Measurements from ENCODE around the gene AK6. TPM values are rescaled to one million over a fixed set of nuclear protein-coding genes. Genes with fewer than 3 reads are reported as not detected.
"Not testable (repeated sequence)": the region's sequence is repeated elsewhere in the genome, so short reads cannot be mapped to it uniquely, and the experiment has no call there.

AK6 gene
- total RNA-seq, 2 donors from 2014 or later: 21.3 to 33.0 TPM

GRCh38 chr5:69372394-69372793 lies 3.1 kb upstream of the AK6 start:
- TF ChIP-seq, protein P1, sequence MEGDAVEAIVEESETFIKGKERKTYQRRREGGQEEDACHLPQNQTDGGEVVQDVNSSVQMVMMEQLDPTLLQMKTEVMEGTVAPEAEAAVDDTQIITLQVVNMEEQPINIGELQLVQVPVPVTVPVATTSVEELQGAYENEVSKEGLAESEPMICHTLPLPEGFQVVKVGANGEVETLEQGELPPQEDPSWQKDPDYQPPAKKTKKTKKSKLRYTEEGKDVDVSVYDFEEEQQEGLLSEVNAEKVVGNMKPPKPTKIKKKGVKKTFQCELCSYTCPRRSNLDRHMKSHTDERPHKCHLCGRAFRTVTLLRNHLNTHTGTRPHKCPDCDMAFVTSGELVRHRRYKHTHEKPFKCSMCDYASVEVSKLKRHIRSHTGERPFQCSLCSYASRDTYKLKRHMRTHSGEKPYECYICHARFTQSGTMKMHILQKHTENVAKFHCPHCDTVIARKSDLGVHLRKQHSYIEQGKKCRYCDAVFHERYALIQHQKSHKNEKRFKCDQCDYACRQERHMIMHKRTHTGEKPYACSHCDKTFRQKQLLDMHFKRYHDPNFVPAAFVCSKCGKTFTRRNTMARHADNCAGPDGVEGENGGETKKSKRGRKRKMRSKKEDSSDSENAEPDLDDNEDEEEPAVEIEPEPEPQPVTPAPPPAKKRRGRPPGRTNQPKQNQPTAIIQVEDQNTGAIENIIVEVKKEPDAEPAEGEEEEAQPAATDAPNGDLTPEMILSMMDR (IDR thresholded peaks at IDR 0.05): no peak
- no peak for TF ChIP-seq POLR2AphosphoS5 (IDR thresholded peaks at IDR 0.05)
- TF ChIP-seq POLR2A (IDR thresholded peaks at IDR 0.05): no peak
- H3K9me3 ChIP-seq: no peaks in the 10 kb centered on the region
- no peak overlapping the region for H3K27ac ChIP-seq
- intact Hi-C loops (cut with DNase I): no loop called here
- H3K36me3 ChIP-seq: no peaks in the 10 kb centered on the region
- no peak overlapping the region for H3K4me3 ChIP-seq
- 96% methylated on average over 5 of the region's 5 CpGs for WGBS
- no peaks in the 10 kb centered on the region for H3K27me3 ChIP-seq (replicated peaks; ENCODE audit: insufficient read depth)
- no peak for DNase-seq (ENCODE audit: low spot score)
- no peaks in the 10 kb centered on the region for H3K4me1 ChIP-seq (replicated peaks)

DNA sequence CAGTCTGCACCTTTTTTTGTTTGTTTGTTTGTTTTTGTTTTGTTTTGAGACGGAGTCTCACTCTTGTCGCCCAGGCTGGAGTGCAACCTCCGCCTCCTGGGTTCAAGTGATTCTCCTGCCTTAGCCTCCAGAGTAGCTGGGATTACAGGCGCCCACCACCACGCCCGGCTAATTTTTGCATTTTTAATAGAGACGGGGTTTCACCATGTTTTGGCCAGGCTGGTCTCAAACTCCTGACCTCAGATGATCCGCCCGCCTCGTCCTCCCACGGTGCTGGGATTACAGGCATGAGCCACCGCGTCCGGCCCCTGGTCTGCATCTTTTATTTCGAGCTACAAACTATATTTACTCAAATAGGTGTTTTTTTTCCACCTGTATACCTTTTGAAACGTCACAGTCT lies 1.0 kb upstream of the AK6 start:
- intact Hi-C loops (cut with DNase I); H3K4me1 ChIP-seq (replicated peaks); H3K9me3 ChIP-seq; H3K27me3 ChIP-seq (replicated peaks; ENCODE audit: insufficient read depth); DNase-seq (ENCODE audit: low spot score); H3K36me3 ChIP-seq: not testable (repeated sequence)
- Histone ChIP-seq H3K4me3 (peak overlapping the region; percentile 83 to 88), H3K27ac (peak overlapping the region; percentile 97)
- 2% methylated on average over 16 of the region's 16 CpGs for WGBS

- intact Hi-C loops (cut with DNase I): no loop called here
- DNase-seq (ENCODE audit: low spot score): no peak
- Histone ChIP-seq H3K36me3 (no peaks in the 10 kb centered on the region), H3K9me3 (no peaks in the 10 kb centered on the region), H3K4me3 (peak overlapping the region; percentile 83 to 88), H3K27me3 (replicated peaks; ENCODE audit: insufficient read depth) (no peaks in the 10 kb centered on the region), H3K27ac (peak overlapping the region; percentile 97), H3K4me1 (replicated peaks) (no peaks in the 10 kb centered on the region)
- no peak for TF ChIP-seq POLR2A (IDR thresholded peaks at IDR 0.05)
- 3% methylated on average over 35 of the region's 39 CpGs for WGBS
These were observed 621 bp downstream of the AK6 start for GRCh38 chr5:69368458-69369339.

GRCh38 chr5:69367697-69368279 lies 1.5 kb downstream of the AK6 start:
- intact Hi-C loops (cut with DNase I): no loop called here
- H3K4me3 ChIP-seq: no peak overlapping the region
- H3K27ac ChIP-seq: no peak overlapping the region
- no peaks in the 10 kb centered on the region for H3K4me1 ChIP-seq (replicated peaks)
- H3K27me3 ChIP-seq (replicated peaks; ENCODE audit: insufficient read depth): no peaks in the 10 kb centered on the region
- no peaks in the 10 kb centered on the region for H3K9me3 ChIP-seq
- no peaks in the 10 kb centered on the region for H3K36me3 ChIP-seq
- no peak for DNase-seq (ENCODE audit: low spot score)
- TF ChIP-seq, protein P1 (IDR thresholded peaks at IDR 0.05): no peak
- TF ChIP-seq POLR2A (IDR thresholded peaks at IDR 0.05) (no peak), POLR2AphosphoS5 (IDR thresholded peaks at IDR 0.05) (no peak)
- 84% methylated on average over 11 of the region's 11 CpGs for WGBS

DNA sequence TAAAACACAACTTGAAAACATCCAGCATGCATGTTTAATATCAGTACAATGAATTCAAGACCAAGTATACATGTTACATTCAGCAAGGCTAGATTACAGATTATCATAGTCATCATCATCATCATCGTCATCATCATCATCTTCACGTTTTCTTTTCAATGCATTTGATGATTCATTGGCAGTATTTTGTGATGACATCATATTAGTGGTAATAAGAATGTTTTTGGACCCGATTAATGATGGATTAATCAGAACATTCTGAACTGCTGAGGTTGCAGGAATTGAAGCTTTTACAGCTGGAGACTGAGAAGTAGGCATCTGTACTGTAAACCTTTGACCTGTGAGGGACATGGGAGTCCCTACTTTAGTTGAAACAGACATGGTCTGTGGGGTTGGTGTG lies 4.5 kb downstream of the AK6 start:
- 79% methylated on average over 3 of the region's 3 CpGs for WGBS
- H3K4me3 ChIP-seq: no peak overlapping the region
- no peaks in the 10 kb centered on the region for H3K9me3 ChIP-seq
- H3K36me3 ChIP-seq: no peaks in the 10 kb centered on the region
- H3K27me3 ChIP-seq (replicated peaks; ENCODE audit: insufficient read depth): no peaks in the 10 kb centered on the region
- intact Hi-C loops (cut with DNase I): no loop called here
- no peak overlapping the region for H3K27ac ChIP-seq
- no peaks in the 10 kb centered on the region for H3K4me1 ChIP-seq (replicated peaks)
- TF ChIP-seq, protein P1 (IDR thresholded peaks at IDR 0.05): no peak
- no peak for TF ChIP-seq POLR2AphosphoS5 (IDR thresholded peaks at IDR 0.05)
- TF ChIP-seq POLR2A (IDR thresholded peaks at IDR 0.05): no peak
- DNase-seq (ENCODE audit: low spot score): no peak
